ENCODE data around the gene FARP1.

The FARP1 gene

GRCh38 chr13:98286799-98287198 is 143.9 kb downstream of the FARP1 start:
- no peak for DNase-seq (ENCODE audit: low spot score)

GRCh38 chr13:98288211-98288610 is 145.3 kb downstream of the FARP1 start:
- no peak for DNase-seq (ENCODE audit: low spot score)

- DNase-seq (ENCODE audit: low spot score) = no peak
These were observed 146.5 kb downstream of the FARP1 start for GRCh38 chr13:98289339-98289945.

- no peak for DNase-seq (ENCODE audit: low spot score)
These were observed 147.4 kb downstream of the FARP1 start for GRCh38 chr13:98290261-98290660.

- DNase-seq (ENCODE audit: low spot score) = no peak
These were observed 148.8 kb downstream of the FARP1 start for GRCh38 chr13:98291658-98292057.

GRCh38 chr13:98293103-98293502 is 150.2 kb downstream of the FARP1 start:
- no peak for DNase-seq (ENCODE audit: low spot score)

- DNase-seq (ENCODE audit: low spot score) = no peak
These were observed 150.8 kb downstream of the FARP1 start for GRCh38 chr13:98293570-98294142.

- DNase-seq (ENCODE audit: low spot score) = no peak
These were observed 152.5 kb downstream of the FARP1 start for GRCh38 chr13:98295371-98295770.

- DNase-seq (ENCODE audit: low spot score) = no peak
These were observed 154.2 kb downstream of the FARP1 start for GRCh38 chr13:98297051-98297450.

GRCh38 chr13:98297745-98298144 is 154.9 kb downstream of the FARP1 start:
- DNase-seq (ENCODE audit: low spot score) = no peak

GRCh38 chr13:98298599-98298998 is 155.7 kb downstream of the FARP1 start:
- DNase-seq (ENCODE audit: low spot score) = no peak

- no peak for DNase-seq (ENCODE audit: low spot score)
These were observed 156.5 kb downstream of the FARP1 start for GRCh38 chr13:98299235-98299965.

GRCh38 chr13:98299966-98300350 is 157.1 kb downstream of the FARP1 start:
- DNase-seq (ENCODE audit: low spot score) = no peak

GRCh38 chr13:98300956-98301641 is 158.2 kb downstream of the FARP1 start:
- DNase-seq (ENCODE audit: low spot score) = no peak

GRCh38 chr13:98301721-98302120 is 158.8 kb downstream of the FARP1 start:
- DNase-seq (ENCODE audit: low spot score) = peak; percentile 22

GRCh38 chr13:98303858-98304257 is 161.0 kb downstream of the FARP1 start:
- DNase-seq (ENCODE audit: low spot score) = no peak

GRCh38 chr13:98305670-98306069 is 162.8 kb downstream of the FARP1 start:
- DNase-seq (ENCODE audit: low spot score) = no peak

GRCh38 chr13:98307463-98308085 is 164.7 kb downstream of the FARP1 start:
- peak; percentile 44 for DNase-seq (ENCODE audit: low spot score)

GRCh38 chr13:98308086-98308911 is 165.4 kb downstream of the FARP1 start:
- DNase-seq (ENCODE audit: low spot score) = no peak

- DNase-seq (ENCODE audit: low spot score) = no peak
These were observed 166.9 kb downstream of the FARP1 start for GRCh38 chr13:98309569-98310335.
